SK-N-SH treated with all-trans-retinoic acid at 6 μM for 48 hours (cell line): ENCODE measurements around the gene DVL3.

ENCODE experiments used
- ARNTL ChIP-seq: fragments of 450-650 bp; formaldehyde crosslinking; IDR thresholded peaks from 2 replicates; pipeline ENCODE4 v1.5.0; 2020; ENCODE audit warnings: low read depth, mild to moderate bottlenecking, moderate library complexity, borderline replicate concordance
- CSDC2 ChIP-seq: fragments of 250-450 bp; sonication (Bioruptor Pico); IDR thresholded peaks from 2 replicates; pipeline ENCODE4 v1.5.0; 2020; ENCODE audit warnings: mild to moderate bottlenecking, moderate library complexity
- ESRRG ChIP-seq: fragments of 250-450 bp; sonication (Bioruptor Pico); IDR thresholded peaks from 2 replicates; pipeline ENCODE4 v1.6.1; 2021; ENCODE audit warnings: mild to moderate bottlenecking
- ISL1 ChIP-seq: fragments of 250-450 bp; sonication (Bioruptor Pico); IDR thresholded peaks from 2 replicates; pipeline ENCODE4 v2.1.2; 2022; ENCODE audit warnings: mild to moderate bottlenecking, moderate library complexity
- OSR1 ChIP-seq: fragments of 250-450 bp; sonication (Bioruptor Pico); IDR thresholded peaks from 2 replicates; pipeline ENCODE4 v1.8.0; 2022; ENCODE audit warnings: moderate library complexity, mild to moderate bottlenecking, inconsistent platforms
- RARB ChIP-seq: fragments of 250-450 bp; sonication (Bioruptor Pico); IDR thresholded peaks from 2 replicates; pipeline ENCODE4 v1.8.0; 2021; ENCODE audit warnings: mild to moderate bottlenecking, moderate library complexity
- TOX ChIP-seq: fragments of 250-450 bp; sonication (Bioruptor Pico); IDR thresholded peaks from 2 replicates; pipeline ENCODE4 v1.8.0; 2021; ENCODE audit warnings: mild to moderate bottlenecking, moderate library complexity, borderline replicate concordance
- ZFP30 ChIP-seq: fragments of 450-650 bp; formaldehyde crosslinking; IDR thresholded peaks from 2 replicates; pipeline ENCODE4 v1.5.0; 2022; ENCODE audit warnings: mild to moderate bottlenecking, moderate library complexity
- ZNF565 ChIP-seq: fragments of 450-650 bp; formaldehyde crosslinking; conservative IDR thresholded peaks from 2 replicates; pipeline ENCODE4 v1.5.0; 2020; ENCODE audit warnings: low read depth, mild to moderate bottlenecking, moderate library complexity
- ZNF8 ChIP-seq: fragments of 450-650 bp; formaldehyde crosslinking; IDR thresholded peaks from 2 replicates; pipeline ENCODE4 v1.5.0; 2020; ENCODE audit warnings: mild to moderate bottlenecking, moderate library complexity
- TF ChIP-seq, protein P1 (sequence below): fragments of 250-450 bp; sonication (Bioruptor Pico); IDR thresholded peaks from 2 replicates; pipeline ENCODE4 v1.8.0; 2020; ENCODE audit warnings: mild to moderate bottlenecking, moderate library complexity, borderline replicate concordance
- TF ChIP-seq, protein P2 (sequence below): fragments of 250-450 bp; sonication (Bioruptor Pico); IDR thresholded peaks from 2 replicates; pipeline ENCODE4 v1.5.1; 2020; ENCODE audit warnings: low read depth, mild to moderate bottlenecking, moderate library complexity

DNA sequence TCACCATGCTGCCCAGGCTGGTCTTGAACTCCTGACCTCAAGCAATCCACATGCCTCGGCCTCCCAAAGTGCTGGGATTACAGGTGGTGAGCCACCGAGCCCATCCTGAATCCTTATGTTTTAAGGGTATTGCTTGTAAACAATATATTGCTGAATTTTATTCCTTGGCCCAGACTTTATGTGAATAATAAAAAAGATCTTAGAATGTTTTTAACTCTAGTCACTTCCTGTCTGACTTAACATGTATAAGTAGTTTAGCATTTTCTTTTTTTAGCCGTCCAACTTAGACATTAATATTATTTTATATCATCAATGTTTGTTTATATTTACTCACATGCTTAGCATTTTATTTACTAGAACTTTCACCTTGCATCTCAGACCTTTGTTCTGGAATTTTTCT lies 29.2 kb upstream of the DVL3 start:
- TF ChIP-seq ZNF565 (CRISPR knock-in tag) (no peak), TOX (CRISPR knock-in tag) (no peak), ESRRG (no peak), ZFP30 (CRISPR knock-in tag) (no peak), ZNF8 (no peak), RARB (CRISPR knock-in tag) (no peak), ARNTL (CRISPR knock-in tag) (no peak), CSDC2 (CRISPR knock-in tag) (no peak), OSR1 (no peak), ISL1 (CRISPR knock-in tag) (no peak)
- TF ChIP-seq, protein P1, sequence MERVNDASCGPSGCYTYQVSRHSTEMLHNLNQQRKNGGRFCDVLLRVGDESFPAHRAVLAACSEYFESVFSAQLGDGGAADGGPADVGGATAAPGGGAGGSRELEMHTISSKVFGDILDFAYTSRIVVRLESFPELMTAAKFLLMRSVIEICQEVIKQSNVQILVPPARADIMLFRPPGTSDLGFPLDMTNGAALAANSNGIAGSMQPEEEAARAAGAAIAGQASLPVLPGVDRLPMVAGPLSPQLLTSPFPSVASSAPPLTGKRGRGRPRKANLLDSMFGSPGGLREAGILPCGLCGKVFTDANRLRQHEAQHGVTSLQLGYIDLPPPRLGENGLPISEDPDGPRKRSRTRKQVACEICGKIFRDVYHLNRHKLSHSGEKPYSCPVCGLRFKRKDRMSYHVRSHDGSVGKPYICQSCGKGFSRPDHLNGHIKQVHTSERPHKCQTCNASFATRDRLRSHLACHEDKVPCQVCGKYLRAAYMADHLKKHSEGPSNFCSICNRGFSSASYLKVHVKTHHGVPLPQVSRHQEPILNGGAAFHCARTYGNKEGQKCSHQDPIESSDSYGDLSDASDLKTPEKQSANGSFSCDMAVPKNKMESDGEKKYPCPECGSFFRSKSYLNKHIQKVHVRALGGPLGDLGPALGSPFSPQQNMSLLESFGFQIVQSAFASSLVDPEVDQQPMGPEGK (CRISPR knock-in tag) = no peak
- TF ChIP-seq, protein P2, sequence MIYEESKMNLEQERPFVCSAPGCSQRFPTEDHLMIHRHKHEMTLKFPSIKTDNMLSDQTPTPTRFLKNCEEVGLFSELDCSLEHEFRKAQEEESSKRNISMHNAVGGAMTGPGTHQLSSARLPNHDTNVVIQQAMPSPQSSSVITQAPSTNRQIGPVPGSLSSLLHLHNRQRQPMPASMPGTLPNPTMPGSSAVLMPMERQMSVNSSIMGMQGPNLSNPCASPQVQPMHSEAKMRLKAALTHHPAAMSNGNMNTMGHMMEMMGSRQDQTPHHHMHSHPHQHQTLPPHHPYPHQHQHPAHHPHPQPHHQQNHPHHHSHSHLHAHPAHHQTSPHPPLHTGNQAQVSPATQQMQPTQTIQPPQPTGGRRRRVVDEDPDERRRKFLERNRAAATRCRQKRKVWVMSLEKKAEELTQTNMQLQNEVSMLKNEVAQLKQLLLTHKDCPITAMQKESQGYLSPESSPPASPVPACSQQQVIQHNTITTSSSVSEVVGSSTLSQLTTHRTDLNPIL (CRISPR knock-in tag) = no peak
